Urothelium cell line (cell line): ENCODE data around the gene UGT2B28.
"Not testable (repeated sequence)": the region's sequence is repeated elsewhere in the genome, so short reads cannot be mapped to it uniquely, and the experiment has no call there.

Experiments
- DNase-seq: peaks from one replicate; pipeline ENCODE4 v3.0.0; 2011; ENCODE audit warnings: low spot score, mixed read lengths
- FAIRE-seq: peaks from 2 replicates; lab custom pipeline; 2011; peaks lifted over from hg19 to GRCh38; lab: Jason Lieb, UNC

Gene UGT2B28

DNA sequence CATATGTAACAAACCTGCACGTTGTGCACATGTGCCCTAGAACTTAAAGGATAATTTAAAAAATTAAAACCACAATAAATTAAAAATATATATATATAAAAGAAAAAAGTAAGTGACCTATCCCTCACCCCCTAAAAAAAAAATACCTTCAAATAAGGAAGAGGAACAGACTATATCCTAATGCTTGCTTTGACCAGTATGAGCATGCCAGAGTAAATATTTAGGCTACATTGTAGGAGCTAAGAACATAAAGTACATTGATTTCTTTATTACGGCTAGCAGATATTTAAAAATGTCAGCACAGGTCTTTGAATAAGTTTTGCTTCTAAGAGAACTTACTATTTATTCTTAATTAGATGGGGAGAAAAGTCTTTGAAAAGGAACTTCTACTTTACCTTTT lies 62.8 kb downstream of the UGT2B28 start:
- not testable (repeated sequence) for FAIRE-seq, DNase-seq

- not testable (repeated sequence) for DNase-seq, FAIRE-seq
Observed at GRCh38 chr4:69343558-69344420, 63.5 kb downstream of the UGT2B28 start.
